ENCODE data around the gene PTGDS.

DNA sequence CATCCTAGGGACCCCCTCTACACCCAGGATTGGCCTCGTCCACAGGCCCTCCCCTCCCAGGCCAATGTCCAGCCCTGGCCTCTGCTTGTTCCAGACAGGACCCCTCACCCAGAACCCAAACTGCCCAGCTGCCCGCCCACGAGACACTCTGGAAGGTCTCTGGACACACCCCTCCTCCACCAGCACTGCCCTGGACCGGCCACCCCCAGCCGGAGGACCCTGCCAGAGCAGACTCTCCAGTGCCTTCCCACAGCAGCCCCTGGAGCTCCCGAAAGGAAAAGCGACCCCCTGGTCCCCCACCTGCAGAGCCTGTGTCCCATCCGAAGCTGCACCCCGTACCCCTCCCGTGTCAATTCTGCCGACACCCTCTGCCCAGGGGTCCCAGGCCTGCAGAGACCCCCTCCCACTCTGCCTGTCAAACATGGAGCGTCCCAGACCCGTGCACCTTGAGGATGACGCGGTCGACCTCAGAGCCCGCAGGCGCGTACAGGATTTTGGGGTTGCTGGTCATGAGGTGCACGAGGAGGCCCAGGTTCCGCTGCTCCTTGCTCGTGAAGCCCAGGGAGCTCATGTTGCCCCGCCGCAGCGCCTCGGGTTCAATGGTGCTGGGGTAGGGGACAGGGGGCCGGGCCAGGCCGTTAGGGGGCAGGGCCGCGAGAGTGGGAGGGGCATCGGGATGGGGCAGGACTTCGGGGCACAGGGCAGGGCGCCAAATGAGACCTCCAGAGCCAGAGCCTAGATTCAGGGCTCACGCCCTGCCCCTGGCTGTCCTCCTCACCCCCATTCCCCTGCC, 42.8 kb downstream of the PTGDS start:
- TF ChIP-seq BHLHE40 (IDR thresholded peaks at IDR 0.05; ENCODE audit: borderline replicate concordance): no peak
- TF ChIP-seq HDGF (IDR thresholded peaks at IDR 0.05; ENCODE audit: borderline replicate concordance): no peak
- TF ChIP-seq SP1 (IDR thresholded peaks at IDR 0.05): no peak
- TF ChIP-seq FOXM1 (IDR thresholded peaks at IDR 0.05; ENCODE audit: borderline replicate concordance): no peak
- TF ChIP-seq, protein P1, sequence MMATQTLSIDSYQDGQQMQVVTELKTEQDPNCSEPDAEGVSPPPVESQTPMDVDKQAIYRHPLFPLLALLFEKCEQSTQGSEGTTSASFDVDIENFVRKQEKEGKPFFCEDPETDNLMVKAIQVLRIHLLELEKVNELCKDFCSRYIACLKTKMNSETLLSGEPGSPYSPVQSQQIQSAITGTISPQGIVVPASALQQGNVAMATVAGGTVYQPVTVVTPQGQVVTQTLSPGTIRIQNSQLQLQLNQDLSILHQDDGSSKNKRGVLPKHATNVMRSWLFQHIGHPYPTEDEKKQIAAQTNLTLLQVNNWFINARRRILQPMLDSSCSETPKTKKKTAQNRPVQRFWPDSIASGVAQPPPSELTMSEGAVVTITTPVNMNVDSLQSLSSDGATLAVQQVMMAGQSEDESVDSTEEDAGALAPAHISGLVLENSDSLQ (IDR thresholded peaks at IDR 0.05): no peak
- TF ChIP-seq ELF4 (IDR thresholded peaks at IDR 0.05): no peak
- TF ChIP-seq L3MBTL2 (conservative IDR thresholded peaks at IDR 0.05): no peak
- TF ChIP-seq CTBP1 (IDR thresholded peaks at IDR 0.05; ENCODE audit: borderline replicate concordance): no peak
- TF ChIP-seq SUZ12 (IDR thresholded peaks at IDR 0.05): no peak
- no peak for TF ChIP-seq LEF1 (IDR thresholded peaks at IDR 0.05; ENCODE audit: borderline replicate concordance)
- TF ChIP-seq ZNF384 (IDR thresholded peaks at IDR 0.05): no peak
- TF ChIP-seq NFRKB (IDR thresholded peaks at IDR 0.05): no peak
